ENCODE measurements around the gene NFAM1.

DNA sequence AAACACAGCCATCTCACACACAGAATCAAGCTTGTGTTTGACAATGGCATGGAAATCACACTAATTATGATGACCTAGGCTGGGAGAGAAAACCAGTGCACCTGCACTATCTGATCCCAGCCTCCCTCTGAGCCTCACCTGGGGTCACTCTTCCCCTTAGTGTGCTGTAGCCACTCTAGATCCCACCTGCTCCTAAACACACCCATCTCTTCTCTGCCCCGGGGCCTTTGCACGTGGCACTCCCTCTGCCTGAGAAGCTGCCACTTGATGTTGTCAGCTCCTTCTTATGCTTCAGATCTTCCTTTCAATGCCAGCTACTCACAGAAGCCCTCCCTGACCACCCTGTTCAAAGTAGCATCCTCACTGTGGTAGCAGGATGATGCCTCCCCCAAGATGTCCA is 42.9 kb upstream of the NFAM1 start:
- TF ChIP-seq, protein P1, sequence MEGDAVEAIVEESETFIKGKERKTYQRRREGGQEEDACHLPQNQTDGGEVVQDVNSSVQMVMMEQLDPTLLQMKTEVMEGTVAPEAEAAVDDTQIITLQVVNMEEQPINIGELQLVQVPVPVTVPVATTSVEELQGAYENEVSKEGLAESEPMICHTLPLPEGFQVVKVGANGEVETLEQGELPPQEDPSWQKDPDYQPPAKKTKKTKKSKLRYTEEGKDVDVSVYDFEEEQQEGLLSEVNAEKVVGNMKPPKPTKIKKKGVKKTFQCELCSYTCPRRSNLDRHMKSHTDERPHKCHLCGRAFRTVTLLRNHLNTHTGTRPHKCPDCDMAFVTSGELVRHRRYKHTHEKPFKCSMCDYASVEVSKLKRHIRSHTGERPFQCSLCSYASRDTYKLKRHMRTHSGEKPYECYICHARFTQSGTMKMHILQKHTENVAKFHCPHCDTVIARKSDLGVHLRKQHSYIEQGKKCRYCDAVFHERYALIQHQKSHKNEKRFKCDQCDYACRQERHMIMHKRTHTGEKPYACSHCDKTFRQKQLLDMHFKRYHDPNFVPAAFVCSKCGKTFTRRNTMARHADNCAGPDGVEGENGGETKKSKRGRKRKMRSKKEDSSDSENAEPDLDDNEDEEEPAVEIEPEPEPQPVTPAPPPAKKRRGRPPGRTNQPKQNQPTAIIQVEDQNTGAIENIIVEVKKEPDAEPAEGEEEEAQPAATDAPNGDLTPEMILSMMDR (IDR thresholded peaks at IDR 0.05), result no peak
- TF ChIP-seq POLR2AphosphoS5 (IDR thresholded peaks at IDR 0.05) (no peak), POLR2A (IDR thresholded peaks at IDR 0.05) (no peak)
